ENCODE measurements around the gene DPM2.

DPM2 gene

GRCh38 chr9:127973169-127974000, 35.7 kb upstream of the DPM2 start:
- no peak for DNase-seq (ENCODE audit: low read depth)

- no peak for DNase-seq (ENCODE audit: low read depth)
Observed at GRCh38 chr9:127972236-127972871, 34.7 kb upstream of the DPM2 start.

GRCh38 chr9:127971357-127972235, 33.9 kb upstream of the DPM2 start:
- no peak for DNase-seq (ENCODE audit: low read depth)

- no peak for DNase-seq (ENCODE audit: low read depth)
Observed at GRCh38 chr9:127970401-127971313, 33.0 kb upstream of the DPM2 start.

GRCh38 chr9:127968700-127969383, 31.2 kb upstream of the DPM2 start:
- DNase-seq (ENCODE audit: low read depth), result no peak

- no peak for DNase-seq (ENCODE audit: low read depth)
Observed at GRCh38 chr9:127968042-127968441, 30.4 kb upstream of the DPM2 start.

GRCh38 chr9:127967151-127967809, 29.6 kb upstream of the DPM2 start:
- no peak for DNase-seq (ENCODE audit: low read depth)

- DNase-seq (ENCODE audit: low read depth), result no peak
Observed at GRCh38 chr9:127966416-127967150, 28.9 kb upstream of the DPM2 start.

- no peak for DNase-seq (ENCODE audit: low read depth)
Observed at GRCh38 chr9:127965953-127966352, 28.3 kb upstream of the DPM2 start.

GRCh38 chr9:127963359-127964064, 25.9 kb upstream of the DPM2 start:
- no peak for DNase-seq (ENCODE audit: low read depth)

- DNase-seq (ENCODE audit: low read depth), result no peak
Observed at GRCh38 chr9:127963041-127963358, 25.3 kb upstream of the DPM2 start.

- no peak for DNase-seq (ENCODE audit: low read depth)
Observed at GRCh38 chr9:127962278-127962677, 24.6 kb upstream of the DPM2 start.

GRCh38 chr9:127961613-127962155, 24.0 kb upstream of the DPM2 start:
- no peak for DNase-seq (ENCODE audit: low read depth)

GRCh38 chr9:127961155-127961490, 23.5 kb upstream of the DPM2 start:
- DNase-seq (ENCODE audit: low read depth), result no peak

- no peak for DNase-seq (ENCODE audit: low read depth)
Observed at GRCh38 chr9:127960410-127961154, 22.9 kb upstream of the DPM2 start.

GRCh38 chr9:127959841-127960409, 22.3 kb upstream of the DPM2 start:
- DNase-seq (ENCODE audit: low read depth), result no peak

GRCh38 chr9:127959398-127959797, 21.7 kb upstream of the DPM2 start:
- DNase-seq (ENCODE audit: low read depth), result no peak

- DNase-seq (ENCODE audit: low read depth), result no peak
Observed at GRCh38 chr9:127958728-127959127, 21.1 kb upstream of the DPM2 start.
